GM19397 (cell line): ENCODE measurements around the gene PRKAB2.
"Not testable (repeated sequence)": the region's sequence is repeated elsewhere in the genome, so short reads cannot be mapped to it uniquely, and the experiment has no call there.

Experiments used
- ATAC-seq: cut with Tn5 transposase; IDR thresholded peaks from one replicate; pipeline ENCODE4 v1.9.1; 2021; ENCODE audit warnings: mild to moderate bottlenecking, moderate library complexity; ENCODE audit not compliant: unreplicated experiment

The PRKAB2 gene

GRCh38 chr1:147111381-147112130, 60.7 kb downstream of the PRKAB2 start:
- ATAC-seq = no peak

DNA sequence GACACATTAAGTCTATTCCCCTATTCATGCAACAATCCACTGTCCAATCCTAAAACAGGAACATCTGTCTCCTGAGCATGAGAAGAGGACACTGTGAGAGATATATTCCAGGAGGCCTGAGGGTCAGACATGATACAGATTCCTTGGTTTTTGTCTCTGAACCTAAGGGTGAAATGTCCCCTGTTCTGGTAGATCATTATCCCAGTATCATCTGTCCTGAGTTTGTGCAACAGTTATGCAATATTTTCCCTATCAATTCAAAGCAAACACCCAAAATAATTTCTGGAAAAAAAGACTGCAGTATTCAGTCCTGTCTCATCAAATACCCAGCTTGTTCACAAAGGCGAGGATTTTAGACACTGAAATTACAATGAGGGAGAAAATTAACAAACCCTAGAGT, 61.4 kb downstream of the PRKAB2 start:
- ATAC-seq = no peak

DNA sequence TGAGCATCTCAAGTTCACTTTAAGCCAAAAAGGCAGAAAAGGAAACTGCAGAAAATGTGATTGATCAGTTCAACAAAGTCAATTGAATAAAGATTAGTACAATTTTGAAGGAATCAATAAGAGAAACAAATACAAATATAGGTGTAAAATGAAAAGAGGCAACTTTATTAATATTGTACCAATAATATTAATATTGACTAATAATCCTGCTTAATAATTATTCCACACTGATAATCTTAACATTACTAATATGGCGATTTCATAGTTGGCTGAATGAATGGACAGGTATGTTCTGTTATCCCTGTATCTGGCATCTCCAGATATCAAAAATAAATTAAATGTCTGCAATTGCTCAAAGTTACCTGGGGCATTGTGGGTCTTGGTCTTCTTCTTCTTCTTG, 61.8 kb downstream of the PRKAB2 start:
- no peak for ATAC-seq

GRCh38 chr1:147109762-147110161, 62.5 kb downstream of the PRKAB2 start:
- no peak for ATAC-seq

- ATAC-seq = no peak
Observed at GRCh38 chr1:147109041-147109440, 63.2 kb downstream of the PRKAB2 start.

DNA sequence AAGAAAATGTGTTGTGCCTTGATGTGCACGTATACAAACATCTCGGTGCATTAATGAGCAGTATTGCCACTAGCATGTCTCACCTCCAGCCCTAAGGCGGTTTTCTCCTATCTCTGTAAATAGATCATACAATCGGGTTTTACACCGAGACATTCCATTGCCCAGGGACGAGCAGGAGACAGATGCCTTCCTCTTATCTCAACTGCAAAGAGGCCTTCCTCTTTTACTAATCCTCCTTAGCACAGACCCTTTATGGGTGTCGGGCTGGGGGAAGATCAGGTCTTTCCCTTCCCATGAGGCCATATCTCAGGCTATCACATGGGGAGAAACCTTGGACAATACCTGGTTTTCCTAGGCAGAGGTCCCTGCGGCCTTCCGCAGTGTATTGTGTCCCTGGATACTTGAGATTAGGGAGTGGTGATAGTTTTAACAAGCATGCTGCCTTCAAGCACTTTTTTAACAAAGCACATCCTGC, 65.8 kb downstream of the PRKAB2 start:
- not testable (repeated sequence) for ATAC-seq

GRCh38 chr1:147105909-147106308, 66.4 kb downstream of the PRKAB2 start:
- no peak for ATAC-seq
